GM18507 (cell line): ENCODE measurements around the gene SLC39A1.

Experiments used
- DNase-seq: peaks from one replicate; pipeline ENCODE4 v3.0.0; 2011; ENCODE audit warnings: low read depth; ENCODE audit not compliant: insufficient read length; ENCODE audit errors: extremely low spot score
- FAIRE-seq: peaks from 2 replicates; lab custom pipeline; 2011; peaks lifted over from hg19 to GRCh38; lab: Jason Lieb, UNC

Gene SLC39A1

DNA sequence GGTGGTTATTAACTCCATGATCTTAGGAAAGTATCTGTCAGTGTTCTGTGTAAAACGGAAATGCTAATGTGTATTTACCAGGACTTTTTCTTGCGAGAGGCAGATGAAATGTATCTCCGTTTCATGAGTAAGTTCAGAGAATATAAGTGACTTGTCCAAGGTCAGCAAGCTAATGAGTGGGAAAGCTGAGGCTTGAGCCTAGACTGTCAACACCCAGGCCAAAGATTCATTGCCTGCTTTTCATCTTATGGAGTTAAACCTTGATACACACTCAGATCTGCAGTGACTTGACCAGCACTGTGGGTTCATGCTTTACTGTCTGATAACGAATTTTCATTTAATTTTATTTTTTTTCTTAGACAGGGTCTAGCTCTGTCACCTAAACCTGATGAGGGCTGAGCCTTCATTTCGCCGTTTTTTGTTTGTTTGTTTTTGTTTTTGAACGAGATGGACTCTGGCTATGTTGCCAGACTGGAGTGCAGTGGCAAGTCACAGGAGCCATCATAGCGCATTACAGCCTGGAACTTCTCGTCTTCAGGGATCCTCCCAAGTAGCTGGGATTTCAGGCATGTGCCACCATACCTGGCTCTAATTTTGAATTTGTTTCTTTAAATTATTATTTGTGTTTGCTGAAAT is 15.1 kb upstream of the SLC39A1 start:
- no peak for FAIRE-seq
- no peak for DNase-seq

GRCh38 chr1:153977250-153978240 is 14.2 kb upstream of the SLC39A1 start, which contains the start of gene JTB:
JTB (minus strand) TSS chr1:153977674; CDS start chr1:153977252, 422 bp downstream.
- FAIRE-seq (peak; percentile 74), DNase-seq (peak; percentile 72)

DNA sequence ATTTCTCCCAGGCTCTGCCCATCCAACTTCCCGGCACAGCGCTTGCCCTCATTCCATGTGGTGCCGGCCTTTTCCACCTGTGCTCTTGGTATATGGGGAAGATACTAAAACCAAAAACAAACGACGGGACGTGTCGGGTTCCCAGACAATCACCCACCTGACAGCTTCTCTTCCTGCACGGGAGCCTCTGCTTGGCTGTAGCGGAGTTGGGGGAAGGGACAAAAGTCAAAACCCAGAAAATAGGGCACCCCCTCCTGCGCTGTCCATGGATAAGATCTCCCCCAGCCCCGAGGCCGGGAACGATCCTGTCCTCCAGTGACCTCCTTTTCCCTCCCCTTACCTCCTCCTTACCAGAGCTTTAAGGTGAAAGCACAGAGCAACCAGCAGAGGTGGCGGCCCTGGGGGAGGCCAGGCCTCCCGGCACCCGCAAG is 13.5 kb upstream of the SLC39A1 start:
- DNase-seq, result no peak
- no peak for FAIRE-seq

DNA sequence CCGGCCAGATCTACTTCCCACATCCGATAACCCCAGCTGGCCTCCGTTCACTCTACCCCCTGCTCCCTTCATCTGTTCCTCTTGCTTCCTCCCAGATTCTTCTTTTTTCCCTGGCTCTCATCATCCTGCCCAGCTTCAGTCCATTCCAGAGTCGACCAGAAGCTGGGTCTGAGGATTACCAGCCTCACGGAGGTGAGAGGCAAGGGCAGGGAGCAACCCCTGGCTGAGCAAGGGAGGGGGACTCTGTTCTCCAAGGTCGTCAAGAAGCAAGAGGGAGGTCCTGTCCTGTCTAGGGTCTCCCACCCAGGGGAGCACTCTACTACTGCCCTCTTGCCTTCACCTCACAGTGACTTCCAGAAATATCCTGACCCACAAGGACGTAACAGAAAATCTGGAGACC is 10.2 kb upstream of the SLC39A1 start:
- FAIRE-seq, result no peak
- no peak for DNase-seq

DNA sequence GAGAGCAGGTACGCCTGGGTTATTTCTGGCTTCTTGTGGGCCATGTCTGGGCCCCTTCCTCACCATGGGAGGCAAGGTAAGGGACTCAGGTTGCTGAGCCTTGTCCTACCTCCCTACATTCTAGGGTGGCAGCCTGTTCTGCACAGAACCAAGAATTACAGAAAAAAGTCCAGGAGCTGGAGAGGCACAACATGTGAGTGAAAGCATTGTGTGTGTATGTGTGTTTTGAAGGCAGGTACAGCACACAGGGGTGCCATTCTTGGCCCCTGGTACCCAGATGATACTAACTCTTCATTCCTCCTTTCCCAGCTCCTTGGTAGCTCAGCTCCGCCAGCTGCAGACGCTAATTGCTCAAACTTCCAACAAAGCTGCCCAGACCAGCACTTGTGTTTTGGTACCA is 9.7 kb upstream of the SLC39A1 start:
- FAIRE-seq, result no peak
- no peak for DNase-seq

GRCh38 chr1:153970346-153970745 is 7.0 kb upstream of the SLC39A1 start:
- DNase-seq, result no peak
- FAIRE-seq, result no peak

DNA sequence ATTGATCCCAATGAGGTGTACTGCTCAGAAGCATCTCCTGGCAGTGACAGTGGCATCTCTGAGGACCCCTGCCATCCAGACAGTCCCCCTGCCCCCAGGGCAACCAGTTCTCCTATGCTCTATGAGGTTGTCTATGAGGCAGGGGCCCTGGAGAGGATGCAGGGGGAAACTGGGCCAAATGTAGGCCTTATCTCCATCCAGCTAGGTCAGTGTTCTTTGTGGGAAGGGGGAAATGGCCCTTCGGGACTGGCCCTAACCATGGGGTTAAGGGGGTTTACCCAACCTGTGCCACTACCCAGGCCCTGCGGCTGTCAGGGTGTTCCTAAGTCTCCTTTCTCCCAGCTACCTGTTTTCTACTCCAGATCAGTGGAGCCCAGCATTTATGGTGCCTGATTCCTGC is 5.6 kb upstream of the SLC39A1 start:
- FAIRE-seq (no peak), DNase-seq (no peak)

DNA sequence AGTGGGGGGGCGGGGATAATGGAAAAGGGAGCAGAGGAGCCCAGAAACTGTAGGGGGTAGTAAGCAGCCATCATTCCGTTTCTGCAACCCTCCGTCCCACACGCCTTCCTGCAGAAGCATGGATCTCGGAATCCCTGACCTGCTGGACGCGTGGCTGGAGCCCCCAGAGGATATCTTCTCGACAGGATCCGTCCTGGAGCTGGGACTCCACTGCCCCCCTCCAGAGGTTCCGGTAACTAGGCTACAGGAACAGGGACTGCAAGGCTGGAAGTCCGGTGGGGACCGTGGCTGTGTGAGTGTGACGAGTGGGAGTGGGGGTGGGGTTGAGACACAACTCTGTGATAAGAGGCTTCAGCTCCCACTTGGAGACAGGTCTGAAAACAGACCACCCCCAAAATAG is 5.1 kb upstream of the SLC39A1 start:
- no peak for FAIRE-seq
- no peak for DNase-seq

GRCh38 chr1:153968000-153968363 is 4.6 kb upstream of the SLC39A1 start:
- DNase-seq, result no peak
- no peak for FAIRE-seq

DNA sequence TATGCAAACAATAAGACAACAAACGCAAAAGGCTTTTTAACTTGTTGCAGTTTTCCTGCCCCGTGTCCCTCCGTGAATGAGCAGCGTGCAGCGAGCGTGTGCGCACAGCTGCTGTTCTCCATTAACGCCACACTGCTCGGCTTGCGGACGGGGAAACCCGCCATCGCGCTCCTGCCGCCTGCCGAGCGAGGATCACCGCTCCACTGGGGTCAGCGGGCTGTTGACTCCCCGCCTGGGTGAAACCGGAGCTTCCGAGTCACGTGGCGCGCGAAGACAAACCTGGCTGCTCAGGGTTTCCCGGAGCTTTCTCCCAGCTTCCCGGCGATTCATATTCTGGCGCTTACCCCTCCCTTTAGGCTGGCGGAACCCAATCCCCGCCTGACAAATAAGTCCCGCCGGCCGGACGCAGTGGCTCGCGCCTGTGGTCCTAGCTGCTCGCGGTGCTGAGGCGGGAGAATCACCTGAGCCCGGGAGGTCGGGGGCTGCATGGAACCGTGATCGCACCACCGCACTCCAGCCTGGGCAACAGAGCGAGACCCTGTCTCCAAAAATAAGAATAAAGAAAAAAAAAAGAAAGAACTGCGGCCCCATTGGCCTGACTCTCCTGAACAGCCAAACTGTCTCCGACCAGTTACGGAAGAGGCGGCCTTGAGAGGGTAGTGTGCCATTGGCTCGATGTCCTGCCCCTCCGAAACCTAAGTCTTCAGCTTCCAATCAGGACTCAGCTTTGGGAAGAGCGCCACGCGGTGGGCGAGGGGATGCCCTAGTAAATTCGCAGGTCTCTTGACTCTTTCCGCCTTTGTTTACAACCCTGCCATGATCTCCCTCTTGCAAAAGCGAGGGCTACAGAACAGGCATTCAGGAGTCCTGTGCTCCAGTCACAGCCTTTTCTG is 4.0 kb upstream of the SLC39A1 start, which contains the start of gene CREB3L4:
Gene CREB3L4, plus strand, starts transcription at position 796 of the 893 bp plus-strand sequence. CDS start 624 bp downstream, outside the sequence.
- DNase-seq, result peak; percentile 80
- FAIRE-seq, result peak; percentile 91

DNA sequence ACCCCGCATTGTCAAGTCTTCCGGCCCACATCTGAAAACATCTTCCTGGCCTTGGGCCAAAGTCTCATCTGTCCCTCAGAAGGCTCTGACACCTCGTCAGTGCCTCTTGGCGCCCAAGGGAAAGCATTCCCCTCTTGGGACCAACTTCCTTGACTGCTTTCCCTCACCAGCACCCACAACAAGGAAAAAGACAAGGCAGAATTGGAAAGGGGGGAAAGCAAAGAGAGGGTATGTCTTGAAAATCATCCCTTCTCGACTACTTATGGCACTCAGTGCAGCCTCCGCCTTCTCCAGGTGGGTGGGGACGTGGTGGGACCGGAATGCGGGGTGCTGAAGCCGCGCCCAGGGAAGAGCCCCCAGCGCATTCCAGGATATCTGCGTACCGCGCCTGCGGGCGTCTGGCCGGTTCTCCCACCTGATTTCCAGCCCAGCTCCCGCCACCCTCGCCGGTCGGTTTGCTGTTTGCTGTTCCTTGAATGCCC is 554 bp upstream of the SLC39A1 start:
- DNase-seq, result no peak
- no peak for FAIRE-seq

DNA sequence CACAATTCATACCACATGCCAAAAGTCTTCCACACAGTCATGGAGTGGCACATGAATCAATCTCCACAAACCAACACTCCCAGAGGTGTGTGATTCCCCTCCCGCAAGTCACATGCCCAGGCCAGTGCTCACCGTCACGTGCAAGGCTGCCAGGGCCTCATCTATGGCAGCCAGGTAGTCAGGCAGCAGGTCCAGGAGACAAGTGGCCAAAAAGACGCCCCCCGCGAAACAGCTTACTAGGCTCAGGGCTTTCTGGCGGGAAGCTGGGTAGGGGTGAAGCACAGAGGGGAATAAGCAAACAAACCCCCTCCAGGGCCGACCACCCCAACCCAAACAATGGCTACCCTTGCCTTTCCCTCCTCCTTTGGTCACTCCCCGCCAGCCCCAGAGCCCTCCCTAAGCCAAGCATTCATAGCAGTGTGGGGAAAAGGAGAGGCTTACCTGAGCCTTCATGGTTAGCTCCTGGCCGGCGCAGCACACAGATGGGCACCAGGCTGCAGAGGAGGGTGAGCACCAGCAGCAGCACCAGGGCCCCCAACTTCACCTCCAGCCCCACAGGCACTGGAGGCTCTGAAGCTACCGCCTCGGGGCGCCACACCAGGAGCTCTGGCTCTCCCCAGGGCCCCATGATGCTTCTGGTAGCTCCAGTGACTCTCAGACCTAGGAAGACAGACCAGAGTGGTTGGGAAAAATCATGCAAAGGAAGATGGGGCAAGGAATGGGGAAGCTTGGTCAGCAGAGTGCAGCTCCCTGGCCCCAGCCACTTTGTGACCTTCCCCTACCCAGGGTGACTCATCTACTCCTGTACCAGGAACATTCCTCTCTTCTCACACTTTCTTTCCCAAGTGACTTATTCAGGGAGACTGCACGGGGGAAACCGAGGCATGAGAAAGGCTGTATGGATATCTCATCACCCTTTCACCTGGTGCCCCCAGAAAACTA is 978 bp downstream of the SLC39A1 start:
- FAIRE-seq (no peak), DNase-seq (no peak)

DNA sequence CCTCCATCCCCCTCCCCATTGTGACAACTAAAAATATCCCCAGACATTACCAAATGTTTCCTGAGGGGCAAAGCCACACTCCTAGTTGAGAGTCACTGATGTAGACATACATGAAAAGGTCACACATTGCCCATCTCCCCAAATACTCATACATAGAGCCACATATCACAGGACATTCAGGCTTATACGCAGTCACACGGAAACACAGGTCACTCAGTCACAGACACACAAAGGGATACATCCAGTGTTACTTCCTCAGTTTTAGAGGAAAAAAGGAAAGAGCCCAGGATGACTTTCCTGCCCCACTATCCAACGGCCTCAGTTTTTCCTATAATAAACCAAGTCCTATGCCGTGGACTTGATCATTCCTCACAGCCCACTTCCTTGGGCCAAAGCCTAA is 1.9 kb downstream of the SLC39A1 start:
- FAIRE-seq, result no peak

DNA sequence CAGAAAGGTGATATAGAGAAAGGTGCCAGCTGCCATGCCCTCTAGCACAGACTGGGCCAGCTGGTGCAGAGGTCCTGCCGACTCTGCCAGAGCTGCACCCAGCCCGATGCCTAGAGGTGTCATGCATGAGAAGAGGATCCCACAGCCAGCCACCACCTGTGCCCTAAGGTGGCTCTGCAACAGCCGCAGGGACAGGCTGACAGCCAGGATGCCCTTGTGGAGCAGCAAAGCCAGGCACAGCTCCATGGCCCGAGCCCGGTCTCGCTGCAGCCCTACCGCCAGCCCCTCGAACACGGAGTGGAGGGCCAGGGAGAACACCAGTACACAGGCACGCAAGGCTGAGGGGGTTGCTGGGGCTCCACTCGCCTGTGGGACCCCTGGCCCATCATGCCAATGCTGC is 3.1 kb downstream of the SLC39A1 start:
- DNase-seq (no peak), FAIRE-seq (no peak)

More for the DNA sequence above, 1.9 kb downstream of the SLC39A1 start:
- DNase-seq, result no peak

DNA sequence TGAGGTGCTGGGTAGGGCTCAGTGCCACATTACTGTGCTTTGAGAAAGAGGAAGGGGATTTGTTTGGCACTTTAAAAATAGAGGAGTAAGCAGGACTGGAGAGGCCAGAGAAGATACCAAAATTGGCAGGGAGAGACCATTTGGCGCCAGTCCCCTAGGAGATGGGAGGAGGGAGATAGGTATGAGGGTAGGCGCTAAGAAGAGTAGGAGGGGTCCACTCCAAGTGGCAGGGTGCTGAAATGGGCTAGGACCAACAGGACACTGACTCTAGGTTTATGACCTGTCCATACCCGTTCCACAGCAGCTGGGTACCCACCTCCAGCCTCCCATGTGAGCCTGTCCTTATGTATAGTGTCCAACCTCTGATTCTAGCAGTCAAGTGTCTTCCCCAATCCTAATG is 3.9 kb downstream of the SLC39A1 start:
- FAIRE-seq, result no peak
- no peak for DNase-seq

DNA sequence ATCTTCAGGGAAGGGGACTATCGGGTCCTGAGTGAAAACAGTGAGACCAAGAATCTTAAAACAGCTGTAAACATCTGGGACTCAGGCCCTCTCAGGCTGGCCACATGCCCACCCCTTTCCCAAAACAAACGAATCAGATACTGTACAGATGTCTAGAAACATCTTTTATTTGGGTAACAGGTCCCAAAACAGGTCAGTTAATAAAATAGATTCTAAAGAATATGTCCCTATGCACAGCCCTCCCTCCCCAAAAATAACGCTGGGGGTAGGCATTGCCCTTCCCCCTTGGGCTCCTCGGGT is 4.4 kb downstream of the SLC39A1 start:
- DNase-seq (no peak), FAIRE-seq (no peak)

- FAIRE-seq, result peak; percentile 95
Measured at GRCh38 chr1:153958111-153958960, 5.0 kb downstream of the SLC39A1 start, which contains the start of gene CRTC2. CRTC2 (minus strand) TSS chr1:153958612; CDS start chr1:153958497, 115 bp downstream.

DNA sequence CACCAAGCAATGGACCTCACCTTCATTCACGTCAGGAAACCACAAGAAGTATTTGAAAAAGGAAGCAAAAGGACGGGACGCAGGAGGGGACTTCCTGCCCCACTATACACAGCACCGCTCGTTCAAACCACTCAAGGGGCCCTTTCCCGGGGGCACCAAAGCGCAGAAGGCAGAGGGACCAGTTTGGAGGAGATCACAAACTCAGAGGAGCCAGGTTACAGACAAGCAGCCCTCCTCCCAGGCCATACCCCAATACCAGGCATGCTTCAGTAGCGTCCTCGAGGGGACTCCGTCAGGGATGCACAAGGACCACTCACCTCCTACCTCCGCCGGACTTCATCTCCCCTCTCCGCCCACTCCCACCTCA is 5.6 kb downstream of the SLC39A1 start:
- DNase-seq (no peak), FAIRE-seq (peak; percentile 86)

More at GRCh38 chr1:153958111-153958960, 5.0 kb downstream of the SLC39A1 start, which contains the start of gene CRTC2:
- DNase-seq, result peak; percentile 94
